WTC11 (cell line): Measurements from ENCODE around the gene LMBR1.

Experiments used
- ATF3 ChIP-seq: sonication (generic); formaldehyde crosslinking; conservative IDR thresholded peaks from 2 replicates; pipeline ENCODE4 v1.8.1; 2022; ENCODE audit warnings: mild to moderate bottlenecking, missing genetic modification reagents
- CREB1 ChIP-seq: sonication (generic); formaldehyde crosslinking; IDR thresholded peaks from 2 replicates; pipeline ENCODE4 v1.8.0; 2023; ENCODE audit warnings: mild to moderate bottlenecking, missing genetic modification reagents
- CTCF ChIP-seq: fragments of 200-600 bp; IDR thresholded peaks from 2 replicates; pipeline ENCODE4 v1.8.0; 2022; ENCODE audit warnings: antibody characterized with exemption
- JUN ChIP-seq: sonication (generic); formaldehyde crosslinking; IDR thresholded peaks from 2 replicates; pipeline ENCODE4 v1.8.0; 2023; ENCODE audit warnings: mild to moderate bottlenecking, missing genetic modification reagents
- PREB ChIP-seq: sonication (generic); formaldehyde crosslinking; IDR thresholded peaks from 2 replicates; pipeline ENCODE4 v1.8.1; 2022; ENCODE audit warnings: mild to moderate bottlenecking, missing genetic modification reagents, moderate library complexity, borderline replicate concordance
- SMAD3 ChIP-seq: sonication (generic); formaldehyde crosslinking; IDR thresholded peaks from 2 replicates; pipeline ENCODE4 v1.8.0; 2022; ENCODE audit warnings: missing genetic modification reagents, mild to moderate bottlenecking, borderline replicate concordance
- USF1 ChIP-seq: sonication (generic); formaldehyde crosslinking; IDR thresholded peaks from 2 replicates; pipeline ENCODE4 v1.8.0; 2022; ENCODE audit warnings: mild to moderate bottlenecking, missing genetic modification reagents
- USF2 ChIP-seq: sonication (generic); formaldehyde crosslinking; IDR thresholded peaks from 2 replicates; pipeline ENCODE4 v1.8.1; 2023; ENCODE audit warnings: mild to moderate bottlenecking, missing genetic modification reagents, moderate library complexity
- ZNF512 ChIP-seq: sonication (generic); formaldehyde crosslinking; IDR thresholded peaks from 2 replicates; pipeline ENCODE4 v1.8.1; 2022; ENCODE audit warnings: missing genetic modification reagents, borderline replicate concordance

- TF ChIP-seq CTCF (no peak), JUN (CRISPR knock-in tag) (no peak), CREB1 (no peak), SMAD3 (CRISPR knock-in tag) (no peak), ZNF512 (CRISPR knock-in tag) (no peak), PREB (CRISPR knock-in tag) (no peak), USF1 (CRISPR knock-in tag) (no peak), ATF3 (CRISPR knock-in tag) (no peak), USF2 (CRISPR knock-in tag) (no peak)
Observed at GRCh38 chr7:156747718-156748117, 145.3 kb downstream of the LMBR1 start.
